Fibroblast of lung (primary cell): ENCODE results near the gene JAM2.

Source experiments
- EZH2 ChIP-seq: IDR thresholded peaks from 2 replicates; pipeline ENCODE4 v1.5.1; 2012; ENCODE audit warnings: low read length, control low read depth, mild to moderate bottlenecking; ENCODE audit errors: missing control alignments
- TF ChIP-seq, protein P1 (sequence below), 2 donors: IDR thresholded peaks in 1 of 2; conservative IDR thresholded peaks in 1 of 2; 1 replicate in 1 of 2; 2 replicates in 1 of 2; pipeline ENCODE4 v1.5.1; 2011 to 2012; ENCODE audit warnings: low read length in 2 of 2, control low read depth in 1 of 2, inconsistent platforms in 1 of 2, low read depth in 1 of 2, mild to moderate bottlenecking in 1 of 2

DNA sequence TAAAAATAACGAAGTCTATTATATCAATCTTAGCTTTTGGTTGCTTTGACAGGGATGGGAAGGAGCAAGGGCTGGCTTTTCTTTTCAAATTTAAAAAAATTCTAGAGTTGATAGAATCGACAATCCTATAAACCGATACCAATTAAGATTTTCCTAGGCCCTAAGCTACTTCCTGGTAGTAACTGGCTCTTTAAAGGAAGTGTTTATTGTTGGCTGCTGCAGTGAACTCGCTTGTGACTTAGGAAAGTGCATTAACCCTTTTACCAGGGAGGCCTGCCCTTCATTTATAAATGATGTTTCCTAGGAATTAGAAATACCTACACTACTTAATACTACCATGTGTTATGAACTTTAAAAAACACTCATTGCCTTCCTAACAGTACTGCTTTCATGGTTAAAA is 62.5 kb downstream of the JAM2 start:
- TF ChIP-seq, protein P1, sequence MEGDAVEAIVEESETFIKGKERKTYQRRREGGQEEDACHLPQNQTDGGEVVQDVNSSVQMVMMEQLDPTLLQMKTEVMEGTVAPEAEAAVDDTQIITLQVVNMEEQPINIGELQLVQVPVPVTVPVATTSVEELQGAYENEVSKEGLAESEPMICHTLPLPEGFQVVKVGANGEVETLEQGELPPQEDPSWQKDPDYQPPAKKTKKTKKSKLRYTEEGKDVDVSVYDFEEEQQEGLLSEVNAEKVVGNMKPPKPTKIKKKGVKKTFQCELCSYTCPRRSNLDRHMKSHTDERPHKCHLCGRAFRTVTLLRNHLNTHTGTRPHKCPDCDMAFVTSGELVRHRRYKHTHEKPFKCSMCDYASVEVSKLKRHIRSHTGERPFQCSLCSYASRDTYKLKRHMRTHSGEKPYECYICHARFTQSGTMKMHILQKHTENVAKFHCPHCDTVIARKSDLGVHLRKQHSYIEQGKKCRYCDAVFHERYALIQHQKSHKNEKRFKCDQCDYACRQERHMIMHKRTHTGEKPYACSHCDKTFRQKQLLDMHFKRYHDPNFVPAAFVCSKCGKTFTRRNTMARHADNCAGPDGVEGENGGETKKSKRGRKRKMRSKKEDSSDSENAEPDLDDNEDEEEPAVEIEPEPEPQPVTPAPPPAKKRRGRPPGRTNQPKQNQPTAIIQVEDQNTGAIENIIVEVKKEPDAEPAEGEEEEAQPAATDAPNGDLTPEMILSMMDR (conservative IDR thresholded peaks at IDR 0.05 in 1 of 2, IDR thresholded peaks at IDR 0.05 in 1 of 2; ENCODE audit: low read depth in 1 of 2, low read length in 2 of 2): no peak
- TF ChIP-seq EZH2: no peak
